Stomach (tissue), 9 donors: ENCODE measurements around the gene SULF2. TPM values are rescaled to one million over a fixed set of nuclear protein-coding genes. Genes with fewer than 3 reads are reported as not detected.

Experiments
- DNase-seq, 2 donors: peaks; one replicate each; pipeline versions ENCODE4 v3.0.0 to v3.0.0-alpha.2; 2013 to 2019
- H3K27ac ChIP-seq, 5 donors: fragments of 200-600 bp in 4 of 5; sonication (generic) in 4 of 5; one replicate each; pipeline ENCODE4 v1.5.1; 2013 to 2019; ENCODE audit warnings: mild to moderate bottlenecking in 1 of 5, moderate library complexity in 1 of 5
- H3K27me3 ChIP-seq, 3 donors: fragments of 200-600 bp; sonication (generic); one replicate each; pipeline ENCODE4 v1.5.1; 2017 to 2019; ENCODE audit warnings: mixed run types in 1 of 3
- H3K36me3 ChIP-seq, 4 donors: fragments of 200-600 bp; sonication (generic); 1 replicate in 3 of 4; 2 replicates in 1 of 4; pipeline ENCODE4 v1.5.1; 2016 to 2019
- H3K4me1 ChIP-seq, 4 donors: fragments of 200-600 bp; sonication (generic); one replicate each; pipeline ENCODE4 v1.5.1; 2016 to 2019
- H3K4me3 ChIP-seq, 4 donors: fragments of 200-600 bp; sonication (generic) in 3 of 4; one replicate each; pipeline ENCODE4 v1.5.1; 2016 to 2019; ENCODE audit warnings: mild to moderate bottlenecking in 1 of 4
- H3K9me3 ChIP-seq, 4 donors: fragments of 200-600 bp; sonication (generic); one replicate each; pipeline ENCODE4 v1.5.1; 2016 to 2019
- CTCF ChIP-seq, 7 experiments: fragments of 450-650 bp in 4 of 7; fragments of 200-600 bp in 3 of 7; sonication (generic) in 3 of 7; IDR thresholded peaks; one replicate each; pipeline ENCODE4 v1.5.1; 2016 to 2019; ENCODE audit warnings: antibody characterized with exemption in 7 of 7, control low read depth in 2 of 7, mild to moderate bottlenecking in 1 of 7
- EP300 ChIP-seq: sonication (generic); formaldehyde crosslinking; IDR thresholded peaks from one replicate; pipeline ENCODE4 v1.6.1; 2017; ENCODE audit warnings: antibody characterized with exemption
- POLR2A ChIP-seq, 4 donors: fragments of 450-650 bp; IDR thresholded peaks; one replicate each; pipeline ENCODE4 v1.6.1; 2016; ENCODE audit warnings: antibody characterized with exemption in 4 of 4, control low read depth in 2 of 4, mild to moderate bottlenecking in 1 of 4, moderate library complexity in 1 of 4
- POLR2AphosphoS5 ChIP-seq, 3 donors: sonication (generic); formaldehyde crosslinking; IDR thresholded peaks; one replicate each; pipeline ENCODE4 v1.6.1; 2016; ENCODE audit warnings: antibody characterized with exemption in 3 of 3
- WGBS, 5 donors: extraction: QIAGEN DNeasy Blood & Tissue Kit in 3 of 5; methylation state at CpG; one replicate each; pipeline versions ENCODE4 v1.1.5 to v1.1.7; 2013 to 2018; 5-methylcytosine and 5-hydroxymethylcytosine counted together
- intact Hi-C: fragments of 100-400 bp; cut with DNase I; formaldehyde crosslinking; loops from one replicate; pipeline ENCODE4 v1.15.1; 2023; ENCODE audit warnings: low total_unique reads
- polyA plus RNA-seq, 3 donors: library from polyadenylated mRNA; stranded (reverse); fragments of 200-250 nt; gene quantifications; one replicate each; pipeline ENCODE4 v1.2.3, GENCODE V29; 2013
- total RNA-seq, 5 donors: library from RNA; depleted of rRNA; stranded (reverse); fragments of >200 nt; gene quantifications; one replicate each; pipeline versions ENCODE4 v1.1.0 to v1.2.3, GENCODE V29; 2014 to 2016
- donor health status: healthy with polysubstance abuse.
- donor health status: Bipolar disorder and iron deficiency.
- donor health status: healthy.

The SULF2 gene
- total and polyA plus RNA-seq, 8 donors = 9.0 to 226 (median 27.3) TPM

GRCh38 chr20:47638851-47639250 lies 146.4 kb downstream of the SULF2 start:
- WGBS, 5 donors = 51 to 62% (median 55%) methylated on average over 4 of the region's 4 CpGs
- Histone ChIP-seq H3K9me3 (no peaks in the 10 kb centered on the region), H3K36me3 (peaks cover 51 to 100% (median 97%) of the 10 kb centered on the region in 4 donors)

GRCh38 chr20:47635256-47635655 lies 150.0 kb downstream of the SULF2 start:
- Histone ChIP-seq H3K4me1 (no peaks in the 10 kb centered on the region), H3K36me3 (peaks cover 38 to 99% (median 96%) of the 10 kb centered on the region in 4 donors), H3K27ac (no peak overlapping the region), H3K27me3 (no peaks in the 10 kb centered on the region), H3K9me3 (no peaks in the 10 kb centered on the region), H3K4me3 (no peak overlapping the region)
- no peak for DNase-seq
- 91 to 99% (median 97%) methylated on average over 4 of the region's 4 CpGs for WGBS, 5 donors
- TF ChIP-seq EP300 = no peak
- TF ChIP-seq CTCF (IDR thresholded peaks at IDR 0.05) = no peak
- no peak for TF ChIP-seq POLR2AphosphoS5 (IDR thresholded peaks at IDR 0.05)
- TF ChIP-seq POLR2A (IDR thresholded peaks at IDR 0.05) = no peak
- intact Hi-C loops = no loop called here

More at GRCh38 chr20:47638851-47639250, 146.4 kb downstream of the SULF2 start:
- intact Hi-C loops = no loop called here
- Histone ChIP-seq H3K27ac (no peak overlapping the region), H3K4me1 (no peaks in the 10 kb centered on the region), H3K4me3 (no peak overlapping the region), H3K27me3 (no peaks in the 10 kb centered on the region)
- DNase-seq = no peak
- TF ChIP-seq EP300 (no peak), POLR2AphosphoS5 (IDR thresholded peaks at IDR 0.05) (no peak), POLR2A (IDR thresholded peaks at IDR 0.05) (no peak), CTCF (IDR thresholded peaks at IDR 0.05) (no peak)

- Histone ChIP-seq H3K4me1 (no peaks in the 10 kb centered on the region), H3K9me3 (no peaks in the 10 kb centered on the region), H3K4me3 (no peak overlapping the region), H3K27me3 (no peaks in the 10 kb centered on the region), H3K27ac (no peak overlapping the region), H3K36me3 (peaks cover 13 to 98% (median 96%) of the 10 kb centered on the region in 4 donors)
- no peak for DNase-seq
- TF ChIP-seq EP300 (no peak), POLR2AphosphoS5 (IDR thresholded peaks at IDR 0.05) (no peak), CTCF (IDR thresholded peaks at IDR 0.05) (no peak), POLR2A (IDR thresholded peaks at IDR 0.05) (no peak)
- intact Hi-C loops = no loop called here
Measured at GRCh38 chr20:47631078-47631477, 154.2 kb downstream of the SULF2 start.

- intact Hi-C loops = loop anchor here (10.0 kb wide), 2 partner anchors 235 to 365 kb away; no protein-coding TSS in a partner anchor
Measured at GRCh38 chr20:47629907-47630306, 155.4 kb downstream of the SULF2 start.

More at GRCh38 chr20:47629907-47630306, 155.4 kb downstream of the SULF2 start:
- TF ChIP-seq CTCF (IDR thresholded peaks at IDR 0.05) (no peak), POLR2AphosphoS5 (IDR thresholded peaks at IDR 0.05) (no peak), POLR2A (IDR thresholded peaks at IDR 0.05) (no peak), EP300 (no peak)
- H3K9me3 ChIP-seq = no peaks in the 10 kb centered on the region
- no peak for DNase-seq
- no peaks in the 10 kb centered on the region for H3K27me3 ChIP-seq
- peaks cover 3 to 96% (median 93%) of the 10 kb centered on the region in 4 donors for H3K36me3 ChIP-seq
- WGBS, 5 donors = 86 to 91% (median 88%) methylated on average over 2 of the region's 2 CpGs
- H3K27ac ChIP-seq = no peak overlapping the region
- H3K4me1 ChIP-seq = no peaks in the 10 kb centered on the region
- H3K4me3 ChIP-seq = no peak overlapping the region
